A549 (cell line): Measurements from ENCODE around the gene PTGFR. TPM values are rescaled to one million over a fixed set of nuclear protein-coding genes. Genes with fewer than 3 reads are reported as not detected.

Experiments used
- ATAC-seq, 2 experiments: fragments of 200-7000 bp in 1 of 2; fragments of >200 bp in 1 of 2; cut with Nextera tagmentation in 1 of 2; cut with Tn5 transposase in 1 of 2; 3 replicates each; pipeline versions ENCODE4 v1.8.0 to v1.9.1; 2018 to 2020; ENCODE audit warnings: mild to moderate bottlenecking in 1 of 2, moderate library complexity in 1 of 2
- CTCF ChIA-PET: fragments of 300-600 bp; sonication (Branson Sonifier 250); formaldehyde crosslinking; extraction: SDS; loops from one replicate; lab custom pipeline; 2021; ENCODE audit warnings: antibody characterized with exemption, inconsistent platforms; lab: Yijun Ruan, JAX
- POLR2A ChIA-PET: fragments of 350-600 bp; formaldehyde crosslinking; extraction: SDS; loops from one replicate; lab custom pipeline; 2021; ENCODE audit warnings: antibody characterized with exemption, inconsistent platforms; lab: Yijun Ruan, JAX
- DNase-seq, 2 experiments: peaks; one replicate each; pipeline versions ENCODE4 v3.0.0 to v3.0.0-alpha.2; 2011 to 2016; ENCODE audit warnings: low read depth in 1 of 2, low spot score in 1 of 2
- FAIRE-seq: peaks from 2 replicates; lab custom pipeline; 2011; peaks lifted over from hg19 to GRCh38; lab: Jason Lieb, UNC
- H3K27ac ChIP-seq, 2 experiments: fragments of >200 bp; sonication (Bioruptor Twin); formaldehyde crosslinking; 3 replicates each; pipeline ENCODE4 v1.5.1; 2016 to 2017
- H3K4me1 ChIP-seq: fragments of >200 bp; sonication (Bioruptor Twin); formaldehyde crosslinking; 3 replicates; pipeline ENCODE4 v1.6.1; 2016
- H3K4me2 ChIP-seq: fragments of >200 bp; sonication (Bioruptor Twin); formaldehyde crosslinking; 3 replicates; pipeline ENCODE4 v1.6.1; 2016
- H3K4me3 ChIP-seq: fragments of >200 bp; sonication (Bioruptor Twin); formaldehyde crosslinking; 3 replicates; pipeline ENCODE4 v1.5.1; 2016
- H3K9me3 ChIP-seq: fragments of >200 bp; sonication (Bioruptor Twin); formaldehyde crosslinking; 3 replicates; pipeline ENCODE4 v1.6.1; 2016
- ATOH8 ChIP-seq: fragments of 250-450 bp; sonication (Bioruptor Pico); IDR thresholded peaks from 2 replicates; pipeline ENCODE4 v1.5.0; 2020; ENCODE audit warnings: low read depth, mild to moderate bottlenecking, moderate library complexity
- BHLHE40 ChIP-seq: IDR thresholded peaks from 2 replicates; pipeline ENCODE4 v1.6.1; 2012; ENCODE audit warnings: low read depth, low read length, inconsistent platforms
- CBX2 ChIP-seq: fragments of 200-600 bp; sonication (generic); IDR thresholded peaks from 2 replicates; pipeline ENCODE4 v1.6.1; 2016; ENCODE audit warnings: low read depth, mild to moderate bottlenecking, borderline replicate concordance
- CBX8 ChIP-seq: fragments of 200-600 bp; sonication (generic); IDR thresholded peaks from 2 replicates; pipeline ENCODE4 v1.6.1; 2016
- CHD4 ChIP-seq: fragments of 200-600 bp; sonication (generic); IDR thresholded peaks from 2 replicates; pipeline ENCODE4 v1.6.1; 2016; ENCODE audit warnings: antibody characterized with exemption, mild to moderate bottlenecking, borderline replicate concordance
- E2F6 ChIP-seq: IDR thresholded peaks from 2 replicates; pipeline ENCODE4 v1.6.1; 2012; ENCODE audit warnings: low read depth, borderline replicate concordance
- EHF ChIP-seq: fragments of 250-450 bp; sonication (Bioruptor Pico); IDR thresholded peaks from 2 replicates; pipeline ENCODE4 v1.5.0; 2020; ENCODE audit warnings: mild to moderate bottlenecking
- EHMT2 ChIP-seq: fragments of 200-600 bp; sonication (generic); IDR thresholded peaks from 2 replicates; pipeline ENCODE4 v1.6.1; 2016; ENCODE audit warnings: antibody characterized with exemption, low read depth, mild to moderate bottlenecking, moderate library complexity
- ESRRA ChIP-seq: fragments of 150-350 bp; IDR thresholded peaks from 2 replicates; pipeline ENCODE4 v1.6.1; 2014; ENCODE audit warnings: mild to moderate bottlenecking, low read length, borderline replicate concordance
- FOSB ChIP-seq: fragments of 250-450 bp; sonication (Bioruptor Pico); IDR thresholded peaks from 2 replicates; pipeline ENCODE4 v1.5.0; 2020; ENCODE audit warnings: mild to moderate bottlenecking, moderate library complexity
- HOXA7 ChIP-seq: fragments of 250-450 bp; sonication (Bioruptor Pico); IDR thresholded peaks from 2 replicates; pipeline ENCODE4 v1.5.0; 2020; ENCODE audit warnings: mild to moderate bottlenecking, moderate library complexity
- HOXB5 ChIP-seq: fragments of 250-450 bp; sonication (Bioruptor Pico); IDR thresholded peaks from 2 replicates; pipeline ENCODE4 v1.5.0; 2020; ENCODE audit warnings: mild to moderate bottlenecking, moderate library complexity
- KDM1A ChIP-seq: fragments of 200-600 bp; sonication (generic); IDR thresholded peaks from 2 replicates; pipeline ENCODE4 v1.6.1; 2016; ENCODE audit warnings: low read depth, mild to moderate bottlenecking
- MYC ChIP-seq: IDR thresholded peaks from 2 replicates; pipeline ENCODE4 v1.6.1; 2012; ENCODE audit warnings: mild to moderate bottlenecking, inconsistent platforms, low read length, improper control_type of control experiment, borderline replicate concordance
- NPAS2 ChIP-seq: fragments of 250-450 bp; sonication (Bioruptor Pico); IDR thresholded peaks from 2 replicates; pipeline ENCODE4 v1.8.0; 2022; ENCODE audit warnings: mild to moderate bottlenecking, moderate library complexity, borderline replicate concordance
- PBX3 ChIP-seq: IDR thresholded peaks from 2 replicates; pipeline ENCODE4 v1.6.1; 2012
- POLR2AphosphoS2 ChIP-seq: conservative IDR thresholded peaks from 2 replicates; pipeline ENCODE4 v1.6.1; 2012; ENCODE audit warnings: low read length, improper control_type of control experiment, inconsistent platforms
- RARB ChIP-seq: fragments of 250-450 bp; sonication (Bioruptor Pico); IDR thresholded peaks from 2 replicates; pipeline ENCODE4 v1.8.0; 2021; ENCODE audit warnings: mild to moderate bottlenecking, moderate library complexity
- RCOR1 ChIP-seq: fragments of 150-350 bp; IDR thresholded peaks from 2 replicates; pipeline ENCODE4 v1.6.1; 2014; ENCODE audit warnings: antibody characterized with exemption, low read length, low read depth
- RFX5 ChIP-seq: fragments of 450-650 bp; IDR thresholded peaks from 2 replicates; pipeline ENCODE4 v1.7.1; 2014; ENCODE audit warnings: antibody characterized with exemption, mild to moderate bottlenecking, moderate library complexity
- SREBF2 ChIP-seq: fragments of 450-650 bp; IDR thresholded peaks from 2 replicates; pipeline ENCODE4 v1.6.1; 2014; ENCODE audit warnings: mild to moderate bottlenecking, moderate library complexity
- TFCP2L1 ChIP-seq: fragments of 250-450 bp; sonication (Bioruptor Pico); IDR thresholded peaks from 2 replicates; pipeline ENCODE4 v1.5.0; 2021; ENCODE audit warnings: mild to moderate bottlenecking
- TP53 ChIP-seq: fragments of 250-450 bp; sonication (Bioruptor Pico); IDR thresholded peaks from 2 replicates; pipeline ENCODE4 v1.5.0; 2021; ENCODE audit warnings: mild to moderate bottlenecking, moderate library complexity
- USF2 ChIP-seq: fragments of 450-650 bp; IDR thresholded peaks from 2 replicates; pipeline ENCODE4 v1.6.1; 2014; ENCODE audit warnings: antibody characterized with exemption
- WGBS: methylation state at CpG from one replicate; pipeline ENCODE4 v1.1.6; 2017; ENCODE audit errors: missing lambda C conversion rate; 5-methylcytosine and 5-hydroxymethylcytosine counted together
- polyA plus RNA-seq, 4 experiments: library from polyadenylated mRNA; depleted of rRNA in 3 of 4; stranded (reverse); fragments of >200 nt; fragmentation: RNase III in 1 of 4; extraction: RNeasy Plus Mini Kit Qiagen cat#74134 plus additional on column Dnase treatment in 1 of 4; gene quantifications; 2 replicates in 3 of 4; 3 replicates in 1 of 4; pipeline ENCODE4 v1.2.3, GENCODE V29; 2011 to 2017
- TF ChIP-seq, protein P1 (sequence below): fragments of 250-450 bp; sonication (Bioruptor Pico); IDR thresholded peaks from 2 replicates; pipeline ENCODE4 v1.5.0; 2021; ENCODE audit warnings: mild to moderate bottlenecking, moderate library complexity, borderline replicate concordance

Gene PTGFR
- polyA plus RNA-seq, 2 of the 4 experiments (the other 2 are of a cell fraction): not detected

DNA sequence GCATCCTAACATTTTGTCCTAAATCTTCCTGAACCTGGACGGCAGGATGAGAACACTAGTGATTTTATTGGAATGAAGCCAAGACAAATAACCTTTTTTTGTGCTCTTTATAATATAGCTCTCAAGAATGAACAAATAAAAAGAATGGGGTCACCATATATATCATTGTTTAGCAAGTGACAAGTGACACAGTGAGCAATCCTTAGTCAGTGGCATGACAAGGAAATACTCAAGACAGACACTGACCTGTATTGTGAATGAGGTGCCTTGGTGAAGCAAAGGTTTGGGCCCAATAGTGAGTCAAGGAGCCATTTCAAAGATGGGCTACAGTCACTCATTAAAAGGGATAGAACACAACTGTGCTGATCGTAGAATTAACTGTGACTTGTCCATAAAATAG is 35.7 kb downstream of the PTGFR start (continued):
- TF ChIP-seq USF2 (no peak), ESRRA (no peak), BHLHE40 (no peak), KDM1A (no peak), SREBF2 (no peak)

- no peak for TF ChIP-seq HOXB5 (CRISPR knock-in tag)
- no peak for TF ChIP-seq MYC
- TF ChIP-seq NPAS2: no peak
- TF ChIP-seq HOXA7 (CRISPR knock-in tag): no peak
- no peak for DNase-seq
- Histone ChIP-seq H3K9me3 (no peaks in the 10 kb centered on the region), H3K4me1 (no peaks in the 10 kb centered on the region), H3K4me2 (no peak overlapping the region), H3K4me3 (no peak overlapping the region), H3K27ac (no peak overlapping the region)
- ATAC-seq: no peak
- POLR2A ChIA-PET: no interaction called here
- CTCF ChIA-PET: no interaction called here
- FAIRE-seq: no peak
- WGBS: 36% methylated on average over 2 of the region's 2 CpGs
Measured at GRCh38 chr1:78527706-78528105, 36.9 kb downstream of the PTGFR start.

DNA sequence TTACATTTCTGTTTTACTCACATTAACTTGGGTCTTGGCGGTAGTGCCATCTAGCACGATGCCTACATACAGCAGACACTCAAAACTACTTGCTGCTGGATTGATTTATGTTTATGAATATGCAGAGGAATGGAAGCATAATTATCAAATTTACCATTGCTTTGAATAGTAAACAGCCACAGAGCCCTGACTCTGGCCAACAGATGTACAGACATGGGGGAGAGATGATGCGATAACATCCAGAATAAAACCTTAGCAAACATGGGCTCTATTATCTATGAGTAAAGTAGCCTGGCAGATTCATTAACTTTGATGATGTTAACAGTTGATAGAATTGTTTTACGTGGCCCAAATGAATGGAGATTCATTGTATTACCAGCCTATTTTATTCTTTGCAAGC is 42.8 kb downstream of the PTGFR start:
- no peak for ATAC-seq
- Histone ChIP-seq H3K4me2 (no peak overlapping the region), H3K4me1 (no peaks in the 10 kb centered on the region), H3K9me3 (no peaks in the 10 kb centered on the region), H3K4me3 (no peak overlapping the region), H3K27ac (no peak overlapping the region)
- POLR2A ChIA-PET: no interaction called here
- DNase-seq: no peak
- 46% methylated on average over 4 of the region's 4 CpGs for WGBS
- CTCF ChIA-PET: no interaction called here
- TF ChIP-seq RARB (CRISPR knock-in tag): no peak
- no peak for TF ChIP-seq POLR2AphosphoS2
- no peak for TF ChIP-seq EHF (CRISPR knock-in tag)
- no peak for TF ChIP-seq RCOR1
- no peak for TF ChIP-seq TP53
- TF ChIP-seq E2F6: no peak
- no peak for TF ChIP-seq HOXA7 (CRISPR knock-in tag)
- no peak for TF ChIP-seq CHD4
- TF ChIP-seq CBX2: no peak
- TF ChIP-seq, protein P1, sequence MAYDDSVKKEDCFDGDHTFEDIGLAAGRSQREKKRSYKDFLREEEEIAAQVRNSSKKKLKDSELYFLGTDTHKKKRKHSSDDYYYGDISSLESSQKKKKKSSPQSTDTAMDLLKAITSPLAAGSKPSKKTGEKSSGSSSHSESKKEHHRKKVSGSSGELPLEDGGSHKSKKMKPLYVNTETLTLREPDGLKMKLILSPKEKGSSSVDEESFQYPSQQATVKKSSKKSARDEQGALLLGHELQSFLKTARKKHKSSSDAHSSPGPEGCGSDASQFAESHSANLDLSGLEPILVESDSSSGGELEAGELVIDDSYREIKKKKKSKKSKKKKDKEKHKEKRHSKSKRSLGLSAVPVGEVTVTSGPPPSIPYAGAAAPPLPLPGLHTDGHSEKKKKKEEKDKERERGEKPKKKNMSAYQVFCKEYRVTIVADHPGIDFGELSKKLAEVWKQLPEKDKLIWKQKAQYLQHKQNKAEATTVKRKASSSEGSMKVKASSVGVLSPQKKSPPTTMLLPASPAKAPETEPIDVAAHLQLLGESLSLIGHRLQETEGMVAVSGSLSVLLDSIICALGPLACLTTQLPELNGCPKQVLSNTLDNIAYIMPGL: no peak
- TF ChIP-seq RFX5: no peak
- TF ChIP-seq PBX3: no peak
- no peak for TF ChIP-seq FOSB (CRISPR knock-in tag)
- no peak for TF ChIP-seq TFCP2L1 (CRISPR knock-in tag)
- TF ChIP-seq ATOH8 (CRISPR knock-in tag): no peak
- TF ChIP-seq EHMT2: no peak
- no peak for TF ChIP-seq CBX8
- FAIRE-seq: no peak
